Vagina (tissue), 2 donors: ENCODE results near the gene ALK.

Source experiments
- CTCF ChIP-seq, 3 experiments: fragments of 450-650 bp in 2 of 3; fragments of 200-600 bp in 1 of 3; sonication (generic) in 1 of 3; IDR thresholded peaks; one replicate each; pipeline ENCODE4 v1.5.1; 2017 to 2019; ENCODE audit warnings: antibody characterized with exemption in 3 of 3, mild to moderate bottlenecking in 2 of 3, moderate library complexity in 2 of 3
- POLR2A ChIP-seq, 2 donors: fragments of 450-650 bp; IDR thresholded peaks; one replicate each; pipeline ENCODE4 v1.6.1; 2017; ENCODE audit warnings: antibody characterized with exemption in 2 of 2, mild to moderate bottlenecking in 2 of 2, moderate library complexity in 2 of 2

- TF ChIP-seq CTCF (IDR thresholded peaks at IDR 0.05) (no peak), POLR2A (IDR thresholded peaks at IDR 0.05) (no peak)
These were observed 306.2 kb downstream of the ALK start for GRCh38 chr2:29615183-29615582.
